Astrocyte of the hippocampus (primary cell): ENCODE measurements around the gene ZNF804B.

Experiments
- DNase-seq: peaks from one replicate; pipeline ENCODE4 v3.0.0; 2011; ENCODE audit warnings: low read depth, low spot score

The ZNF804B gene

DNA sequence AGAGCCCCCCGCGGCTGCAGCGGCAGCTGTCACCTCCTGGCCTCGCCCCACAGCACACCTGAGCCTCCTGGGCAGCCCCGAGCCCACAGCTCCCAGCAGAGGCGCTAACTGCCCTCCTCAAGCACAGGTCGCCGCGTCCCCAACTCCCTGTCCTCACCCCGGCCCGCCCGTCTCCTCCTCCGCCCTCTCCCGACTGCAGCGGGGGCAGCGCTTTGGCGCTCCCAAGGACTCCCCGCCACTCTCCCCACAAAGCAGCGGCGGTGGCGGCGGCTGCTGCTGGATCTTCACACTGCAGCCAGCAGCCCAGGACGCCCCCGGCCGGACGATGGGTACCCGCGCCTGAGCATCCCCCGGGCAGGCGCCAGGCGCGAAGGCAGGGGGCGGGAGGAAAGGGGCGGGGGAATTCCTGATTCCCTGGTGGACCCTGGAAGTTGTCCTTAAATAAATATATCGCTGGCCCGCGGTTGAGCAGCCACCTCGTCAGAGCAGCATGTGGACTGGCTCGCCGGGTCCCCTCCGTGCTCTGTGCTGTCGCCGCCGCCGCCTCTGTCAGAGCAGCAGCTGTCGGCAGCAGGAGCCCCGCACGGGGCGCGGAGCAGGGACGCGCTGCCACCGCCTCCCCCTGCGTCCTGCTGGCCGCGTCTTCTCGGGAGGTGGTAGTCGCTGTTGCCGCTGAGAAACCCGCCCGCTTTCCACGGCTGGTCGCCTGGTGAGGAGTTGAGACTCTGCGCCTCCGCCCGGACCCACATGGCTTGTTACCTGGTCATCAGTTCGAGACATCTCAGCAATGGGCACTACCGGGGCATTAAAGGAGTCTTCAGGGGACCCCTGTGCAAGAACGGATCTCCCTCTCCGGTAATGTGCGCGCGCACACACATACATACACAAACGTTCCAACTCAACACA is at the start of gene ZNF804B:
Gene ZNF804B, plus strand, starts transcription at position 471 of the 906 bp plus-strand sequence. Its CDS starts 277 bp downstream, at position 748.
- peak; percentile 37 for DNase-seq

DNA sequence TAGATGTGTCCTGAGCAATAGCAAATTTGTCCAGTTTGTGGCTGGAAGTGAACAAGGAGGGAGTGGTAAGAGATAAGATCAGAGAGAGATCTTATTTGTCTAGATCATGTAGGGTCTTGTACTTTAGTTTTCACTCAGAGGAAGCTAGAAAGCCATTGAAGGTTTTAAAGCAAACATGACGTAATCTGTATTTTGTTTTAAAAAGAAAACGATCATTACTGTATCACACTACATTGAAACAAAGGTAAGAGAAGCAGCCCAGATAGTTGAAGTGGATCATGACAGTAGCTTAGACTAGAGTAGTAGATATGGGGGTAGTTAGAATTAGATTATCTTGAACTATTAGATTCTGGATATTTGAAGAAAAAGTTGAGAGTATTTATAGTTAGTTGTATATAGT is 23.6 kb upstream of the ZNF804B start:
- DNase-seq, result no peak

- no peak for DNase-seq
These were observed 21.9 kb upstream of the ZNF804B start for GRCh38 chr7:88737632-88738031.

DNA sequence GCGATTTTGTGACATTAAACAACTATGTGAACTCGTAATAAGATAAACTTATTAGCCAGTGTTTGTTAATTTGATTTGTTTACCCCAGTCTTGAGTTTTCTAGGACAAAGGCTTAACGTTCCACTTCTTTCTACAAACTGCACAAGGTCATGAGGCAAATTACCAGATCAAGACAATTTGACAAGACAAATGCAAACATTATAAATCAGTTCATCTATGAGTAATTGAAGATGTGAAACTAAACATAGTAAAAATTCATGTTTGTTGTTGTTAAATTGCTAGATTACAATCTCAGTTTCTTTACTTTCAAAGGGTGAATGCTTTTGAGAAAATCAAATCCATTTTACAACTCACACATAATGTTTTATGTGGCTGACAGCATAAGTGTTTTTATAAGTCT is 13.4 kb upstream of the ZNF804B start:
- no peak for DNase-seq

GRCh38 chr7:88756802-88757201 is 2.7 kb upstream of the ZNF804B start:
- DNase-seq, result no peak

DNA sequence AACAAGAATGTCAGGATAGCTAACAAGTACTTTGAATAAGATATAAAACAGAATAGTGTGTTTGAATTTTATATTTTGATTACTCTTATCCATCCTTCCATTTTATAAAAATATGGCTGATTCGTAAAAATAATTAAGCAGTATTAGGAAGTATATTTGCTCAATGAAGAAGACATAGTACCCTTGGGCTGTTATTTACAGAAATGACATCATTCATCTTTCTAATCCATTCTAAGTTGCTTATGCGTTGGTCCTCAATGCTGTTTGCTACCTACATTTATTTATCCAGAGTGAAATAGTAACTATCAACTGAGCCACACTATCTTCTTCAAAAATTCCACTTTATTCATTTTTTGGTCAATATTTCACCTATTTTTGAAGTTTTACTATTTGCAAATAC is 2.1 kb upstream of the ZNF804B start:
- DNase-seq, result no peak

- peak; percentile 55 for DNase-seq
These were observed 895 bp upstream of the ZNF804B start for GRCh38 chr7:88758381-88759229.

DNA sequence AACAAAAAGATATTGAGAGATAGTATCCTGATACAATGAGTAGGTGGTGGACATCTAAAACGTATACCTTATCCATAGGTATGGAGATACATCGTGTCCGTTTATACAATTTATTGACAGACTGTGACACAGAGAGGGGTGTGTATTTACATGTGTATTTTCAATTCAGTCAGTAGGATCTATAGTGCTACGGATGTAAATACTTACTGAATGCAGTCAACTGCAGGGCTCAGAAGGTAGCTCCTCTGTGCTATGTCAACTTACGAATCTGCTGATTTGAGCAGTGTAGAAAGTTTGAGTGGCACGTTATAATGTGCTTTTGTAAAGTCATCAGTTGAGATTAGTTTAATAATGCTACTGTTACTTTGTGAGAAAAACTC is 626 bp downstream of the ZNF804B start:
- DNase-seq, result no peak

- no peak for DNase-seq
These were observed 2.3 kb downstream of the ZNF804B start for GRCh38 chr7:88761779-88762178.

GRCh38 chr7:88771417-88771816 is 11.9 kb downstream of the ZNF804B start:
- no peak for DNase-seq

GRCh38 chr7:88772776-88773175 is 13.3 kb downstream of the ZNF804B start:
- DNase-seq, result no peak

DNA sequence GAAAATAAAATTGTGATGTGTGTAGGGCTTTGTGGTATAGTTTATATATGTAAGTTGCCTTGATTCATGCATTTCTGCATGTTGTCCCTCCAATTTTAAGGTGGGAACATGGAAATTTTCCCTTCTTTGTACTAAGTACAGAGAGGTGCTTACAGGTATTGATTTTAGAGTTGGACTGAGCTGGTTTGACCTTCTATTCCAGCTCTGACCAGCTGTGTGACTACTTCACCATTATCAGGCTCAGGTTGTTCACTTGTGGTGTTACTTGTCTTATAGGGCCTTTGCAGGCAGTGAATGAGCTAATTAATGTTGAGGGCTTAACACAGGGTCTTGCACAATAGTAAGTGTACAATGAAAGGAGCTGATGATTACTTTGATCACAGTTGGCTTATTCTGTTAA is 16.3 kb downstream of the ZNF804B start:
- DNase-seq, result no peak

DNA sequence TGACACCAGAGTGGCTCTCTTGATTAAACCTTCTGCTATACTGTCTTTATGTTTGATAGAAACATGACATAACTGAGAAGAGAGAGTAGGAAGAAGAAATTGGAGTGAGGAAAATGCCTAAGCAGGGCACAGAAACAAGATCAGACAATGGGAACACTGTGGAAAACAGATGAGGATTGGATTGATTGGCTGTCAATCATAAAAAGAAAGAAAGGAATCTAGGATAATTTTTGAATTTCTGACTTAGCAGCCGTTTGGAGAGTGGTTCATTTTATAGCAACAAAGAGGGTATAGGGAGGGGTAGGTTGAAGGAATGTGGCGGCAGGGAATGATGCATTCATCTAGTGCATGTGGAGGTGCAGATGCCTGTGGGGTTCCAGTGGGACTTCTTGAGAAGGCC is 28.3 kb downstream of the ZNF804B start:
- DNase-seq, result no peak

GRCh38 chr7:88789480-88790064 is 30.1 kb downstream of the ZNF804B start:
- peak; percentile 29 for DNase-seq

GRCh38 chr7:88791891-88792290 is 32.4 kb downstream of the ZNF804B start:
- no peak for DNase-seq

DNA sequence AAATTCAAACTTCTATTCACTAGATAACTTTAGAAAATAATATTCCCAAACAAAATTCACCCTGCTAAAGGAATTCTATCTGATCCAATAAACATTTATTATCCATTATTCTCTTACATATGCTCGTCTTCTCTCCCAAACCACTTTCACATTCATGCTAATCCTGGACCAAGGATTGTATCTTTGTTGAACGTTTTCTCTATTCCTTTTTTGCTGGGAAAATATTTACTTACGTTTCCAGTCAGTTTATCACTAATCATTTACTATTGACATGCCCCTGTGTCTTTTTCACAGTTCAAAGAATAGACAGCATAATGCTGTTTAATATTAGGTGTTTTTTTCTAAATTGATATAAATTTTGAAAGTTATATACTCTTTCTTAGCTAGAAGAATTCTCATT is 32.9 kb downstream of the ZNF804B start:
- DNase-seq, result no peak

DNA sequence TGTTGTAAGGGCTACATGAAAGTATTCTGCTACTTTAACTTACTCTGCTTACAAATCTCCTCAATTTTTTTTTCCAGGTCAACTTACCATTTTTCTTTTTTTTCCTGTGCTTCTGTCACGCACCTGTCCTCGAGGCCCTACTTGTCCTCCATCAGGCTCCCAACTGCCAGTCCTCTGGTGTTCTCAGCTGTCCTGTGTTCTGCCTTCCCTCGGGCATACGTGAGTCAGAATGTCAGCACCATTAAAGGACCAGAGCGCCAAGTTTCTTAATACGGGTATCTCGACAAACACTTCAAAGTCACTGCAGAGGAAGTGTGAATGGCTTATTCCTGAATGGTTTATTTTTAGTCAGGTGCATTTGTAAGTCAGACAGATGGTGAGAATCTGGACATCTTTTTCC is 36.1 kb downstream of the ZNF804B start, which contains the start of gene TEX47:
Gene TEX47, minus strand, starts transcription at position 185 of the 400 bp plus-strand sequence. CDS start 795 bp downstream, outside the sequence.
- DNase-seq, result no peak

DNA sequence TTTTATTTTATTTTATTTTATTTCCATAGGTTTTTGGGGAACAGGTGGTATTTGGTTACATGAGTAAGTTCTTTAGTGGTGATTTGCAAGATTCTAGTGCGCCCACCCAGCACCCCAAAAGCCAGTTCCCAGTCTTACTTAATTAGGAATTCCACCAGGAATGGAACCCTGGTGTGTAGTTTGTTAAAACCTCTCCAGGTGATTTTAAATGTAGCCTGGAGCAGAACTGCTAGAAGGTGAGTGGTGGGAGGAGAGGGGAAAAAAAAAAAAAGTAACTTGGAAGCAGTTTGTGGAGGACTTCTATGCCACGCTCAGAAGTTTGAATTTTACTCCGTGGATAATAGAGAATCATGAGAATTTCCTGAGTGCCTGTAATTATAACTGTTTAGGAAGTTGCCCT is 41.5 kb downstream of the ZNF804B start:
- DNase-seq, result no peak

DNA sequence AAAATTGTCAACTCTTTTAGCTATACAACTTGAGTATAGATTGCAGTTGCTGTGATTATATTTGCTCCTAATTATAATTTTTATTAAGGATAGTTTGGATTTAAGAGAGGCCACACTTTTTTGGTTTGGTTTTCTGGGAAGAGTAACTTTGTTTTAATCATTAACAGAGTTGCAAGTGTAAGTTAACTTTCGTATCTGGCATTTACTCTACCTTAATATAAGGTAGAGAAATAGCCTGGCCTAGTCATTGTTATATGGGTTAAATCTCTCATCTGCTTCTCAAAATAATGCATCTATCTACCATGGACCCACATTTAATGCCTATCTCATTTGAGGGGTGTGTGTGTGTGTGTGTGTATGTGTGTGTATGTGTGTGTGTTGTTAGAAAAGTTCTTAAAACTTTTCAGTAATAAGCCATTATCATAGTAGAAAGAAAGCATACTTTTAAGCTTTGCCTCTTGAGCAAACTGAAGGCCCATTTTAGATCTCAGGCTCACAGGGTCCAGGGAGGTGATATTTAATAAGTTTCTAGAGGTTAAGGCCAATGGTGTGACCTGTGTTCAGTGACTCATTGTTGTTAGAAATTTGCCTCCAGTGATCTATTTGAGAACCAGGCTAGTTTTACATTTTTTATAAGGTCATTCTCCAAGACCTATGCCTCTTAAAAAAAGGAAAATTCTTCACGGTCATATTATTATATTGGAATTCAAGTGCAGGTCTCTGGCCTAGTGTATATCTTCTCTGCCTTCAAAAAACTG is 47.0 kb downstream of the ZNF804B start:
- DNase-seq, result no peak

DNA sequence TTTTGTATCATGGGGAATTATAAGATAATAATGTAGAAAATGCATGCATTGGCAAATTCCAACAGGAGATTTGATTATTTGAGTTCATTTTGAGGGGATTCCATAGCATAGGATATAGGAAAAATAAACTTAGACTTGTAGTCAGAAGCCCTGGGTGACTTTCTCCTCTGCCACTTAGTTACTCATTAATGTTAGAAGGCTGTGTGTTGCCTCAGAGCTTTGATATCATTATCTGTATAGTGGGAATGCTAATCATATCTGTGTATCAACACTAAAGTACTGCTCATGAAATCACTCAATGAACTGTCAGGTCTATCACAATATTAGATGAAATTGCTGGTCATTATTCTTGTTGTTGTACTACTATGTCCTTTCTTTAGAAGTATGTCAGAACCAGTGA is 59.1 kb downstream of the ZNF804B start:
- no peak for DNase-seq

DNA sequence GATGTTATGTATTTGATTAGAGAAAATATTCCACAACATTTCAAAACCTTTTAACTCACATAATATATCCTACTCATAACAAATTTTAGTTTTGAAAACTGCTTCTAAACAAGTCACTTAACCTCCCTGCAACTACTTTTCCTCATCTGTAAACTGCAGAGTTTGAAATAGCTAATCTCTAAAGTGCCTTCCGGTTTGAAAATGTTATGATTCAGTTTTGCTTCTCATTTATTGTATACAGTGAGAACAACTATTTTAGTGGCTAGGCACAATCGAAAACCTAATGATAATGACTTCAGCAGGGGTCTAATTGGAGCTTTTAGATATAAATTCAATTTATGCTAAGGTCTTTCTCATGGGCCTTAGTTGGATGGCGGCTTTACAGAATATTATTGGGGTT is 66.7 kb downstream of the ZNF804B start:
- no peak for DNase-seq
